ENCODE measurements around the gene CDH23.

DNA sequence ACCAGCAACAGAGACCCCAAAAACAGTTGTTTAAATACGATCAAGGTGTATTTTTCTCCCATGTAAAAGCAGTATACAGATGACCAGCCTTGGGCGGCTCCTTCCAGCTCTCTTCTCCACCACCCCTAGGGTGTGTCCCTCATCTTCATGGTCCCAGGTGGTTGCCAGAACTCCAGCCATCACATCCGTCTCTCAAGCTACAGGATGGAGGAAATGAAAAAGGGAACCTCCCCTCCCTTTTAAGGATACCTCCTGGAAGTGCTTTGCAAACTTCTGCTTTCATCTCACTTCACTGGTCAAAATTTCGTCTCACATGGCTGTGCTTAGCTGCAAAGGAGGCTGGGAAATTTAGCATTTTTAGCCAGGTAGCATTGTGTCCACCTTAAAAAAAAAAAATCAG is 263.6 kb downstream of the CDH23 start:
- no peak for TF ChIP-seq POLR2A (IDR thresholded peaks at IDR 0.05)
- TF ChIP-seq, protein P1, sequence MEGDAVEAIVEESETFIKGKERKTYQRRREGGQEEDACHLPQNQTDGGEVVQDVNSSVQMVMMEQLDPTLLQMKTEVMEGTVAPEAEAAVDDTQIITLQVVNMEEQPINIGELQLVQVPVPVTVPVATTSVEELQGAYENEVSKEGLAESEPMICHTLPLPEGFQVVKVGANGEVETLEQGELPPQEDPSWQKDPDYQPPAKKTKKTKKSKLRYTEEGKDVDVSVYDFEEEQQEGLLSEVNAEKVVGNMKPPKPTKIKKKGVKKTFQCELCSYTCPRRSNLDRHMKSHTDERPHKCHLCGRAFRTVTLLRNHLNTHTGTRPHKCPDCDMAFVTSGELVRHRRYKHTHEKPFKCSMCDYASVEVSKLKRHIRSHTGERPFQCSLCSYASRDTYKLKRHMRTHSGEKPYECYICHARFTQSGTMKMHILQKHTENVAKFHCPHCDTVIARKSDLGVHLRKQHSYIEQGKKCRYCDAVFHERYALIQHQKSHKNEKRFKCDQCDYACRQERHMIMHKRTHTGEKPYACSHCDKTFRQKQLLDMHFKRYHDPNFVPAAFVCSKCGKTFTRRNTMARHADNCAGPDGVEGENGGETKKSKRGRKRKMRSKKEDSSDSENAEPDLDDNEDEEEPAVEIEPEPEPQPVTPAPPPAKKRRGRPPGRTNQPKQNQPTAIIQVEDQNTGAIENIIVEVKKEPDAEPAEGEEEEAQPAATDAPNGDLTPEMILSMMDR (IDR thresholded peaks at IDR 0.05): no peak

Data from uterus (tissue), 2 donors.